ENCODE measurements around the gene ZFR2. TPM values are rescaled to one million over a fixed set of nuclear protein-coding genes. Genes with fewer than 3 reads are reported as not detected.

Gene ZFR2
- total RNA-seq, 1 donor from 2014 or later, result not detected

DNA sequence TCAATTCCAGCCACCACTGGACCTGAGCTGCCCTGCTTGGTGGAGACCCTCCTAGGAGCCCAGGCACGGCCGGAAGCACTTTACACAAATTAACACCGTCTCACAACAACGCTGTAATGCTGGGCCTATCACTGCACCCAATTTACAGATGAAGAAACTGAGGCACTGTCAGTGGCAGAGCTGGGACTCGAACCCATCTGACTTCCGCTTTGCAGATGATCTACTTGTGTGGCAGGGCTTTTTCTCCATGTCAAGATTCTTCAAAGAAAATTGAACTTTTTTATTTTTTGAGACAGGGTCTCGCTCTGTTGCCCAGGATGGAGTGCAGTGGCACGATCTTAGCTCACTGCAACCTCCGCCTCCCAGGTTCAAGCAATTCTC is 33.8 kb downstream of the ZFR2 start:
- intact Hi-C loops (cut with micrococcal nuclease), result no loop called here
- no peak for DNase-seq

GRCh38 chr19:3834349-3835054 is 34.3 kb downstream of the ZFR2 start:
- Histone ChIP-seq H3K36me3 (no peaks in the 10 kb centered on the region), H3K27me3 (ENCODE audit: low read depth) (peaks cover 58% of the 10 kb centered on the region), H3K4me3 (no peak overlapping the region), H3K9me3 (replicated peaks) (no peaks in the 10 kb centered on the region), H3K27ac (replicated peaks) (no peak overlapping the region), H3K4me1 (no peaks in the 10 kb centered on the region)
- intact Hi-C loops (cut with micrococcal nuclease), result no loop called here
- TF ChIP-seq CTCF (IDR thresholded peaks at IDR 0.05; ENCODE audit: borderline replicate concordance), result no peak
- DNase-seq, result no peak

More for the DNA sequence above, 33.8 kb downstream of the ZFR2 start:
- H3K4me1 ChIP-seq, result no peaks in the 10 kb centered on the region
- H3K27ac ChIP-seq (replicated peaks), result no peak overlapping the region
- no peak for TF ChIP-seq CTCF (IDR thresholded peaks at IDR 0.05; ENCODE audit: borderline replicate concordance)
- no peaks in the 10 kb centered on the region for H3K9me3 ChIP-seq (replicated peaks)
- peaks cover 53% of the 10 kb centered on the region for H3K27me3 ChIP-seq (ENCODE audit: low read depth)
- H3K4me3 ChIP-seq, result no peak overlapping the region
- no peaks in the 10 kb centered on the region for H3K36me3 ChIP-seq

DNA sequence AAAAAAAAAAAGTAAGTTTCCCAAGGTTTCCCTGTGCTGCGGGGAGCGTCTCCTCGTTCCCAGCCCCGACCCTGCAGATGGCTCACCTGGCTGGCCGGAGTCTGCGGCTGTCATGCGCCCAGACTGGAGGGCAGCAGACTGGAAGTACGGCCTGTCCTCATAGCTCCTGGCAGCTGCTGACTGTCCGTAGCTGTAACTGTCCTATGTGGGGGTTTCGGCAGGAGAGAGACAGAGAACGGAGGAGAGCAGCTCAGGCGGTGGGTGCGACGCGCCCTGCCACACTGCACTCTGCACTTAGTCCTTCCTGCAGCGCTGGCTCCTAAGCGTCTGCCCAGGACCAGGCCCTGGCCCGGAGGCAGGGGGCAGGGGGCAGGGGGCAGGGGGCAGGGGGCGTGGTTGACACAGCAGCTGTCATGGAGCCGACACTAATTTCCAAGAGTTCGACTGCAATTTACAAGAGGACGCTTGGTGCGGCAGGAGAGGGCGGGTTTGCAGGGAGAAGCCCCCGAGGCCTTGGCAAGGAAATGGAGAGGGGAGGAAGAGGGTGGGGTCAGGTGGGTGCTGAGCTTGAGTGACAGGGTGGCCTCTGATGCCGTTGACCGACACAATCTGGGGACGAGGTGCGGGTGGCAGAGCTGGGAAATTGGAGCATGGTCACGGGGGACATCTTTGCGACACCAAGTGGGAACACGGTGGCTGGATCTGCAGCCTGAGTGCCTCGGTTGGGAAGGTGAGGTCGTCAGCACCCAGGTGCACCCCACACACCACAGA is 35.1 kb downstream of the ZFR2 start:
- H3K4me1 ChIP-seq, result no peaks in the 10 kb centered on the region
- intact Hi-C loops (cut with micrococcal nuclease), result no loop called here
- no peaks in the 10 kb centered on the region for H3K36me3 ChIP-seq
- H3K4me3 ChIP-seq, result no peak overlapping the region
- H3K9me3 ChIP-seq (replicated peaks), result no peaks in the 10 kb centered on the region
- H3K27ac ChIP-seq (replicated peaks), result no peak overlapping the region
- TF ChIP-seq CTCF (IDR thresholded peaks at IDR 0.05; ENCODE audit: borderline replicate concordance), result no peak
- H3K27me3 ChIP-seq (ENCODE audit: low read depth), result peaks cover 62% of the 10 kb centered on the region
- DNase-seq, result no peak

DNA sequence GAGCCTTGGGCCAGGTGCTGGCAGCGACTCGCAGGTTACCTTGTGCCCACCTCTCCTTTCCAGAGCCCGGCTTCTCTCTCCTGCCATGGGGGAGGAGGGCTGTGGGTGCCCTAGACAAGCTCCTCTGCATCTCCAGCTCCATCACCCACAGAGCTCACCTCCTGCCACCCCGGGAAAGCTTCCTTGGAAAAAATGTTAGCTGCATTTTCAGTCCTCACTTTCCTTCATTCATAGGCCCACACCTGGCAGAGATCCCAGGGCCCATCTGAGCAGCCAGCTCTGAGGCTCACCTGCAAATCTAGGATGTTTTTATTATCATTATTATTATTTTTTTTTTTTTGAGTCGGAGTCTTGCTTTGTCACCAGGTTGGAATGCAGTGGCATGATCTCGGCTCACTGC is 36.8 kb downstream of the ZFR2 start:
- Histone ChIP-seq H3K4me1 (peaks cover 7% of the 10 kb centered on the region), H3K4me3 (no peak overlapping the region), H3K27ac (replicated peaks) (no peak overlapping the region), H3K9me3 (replicated peaks) (no peaks in the 10 kb centered on the region), H3K36me3 (no peaks in the 10 kb centered on the region), H3K27me3 (ENCODE audit: low read depth) (peaks cover 75% of the 10 kb centered on the region)
- intact Hi-C loops (cut with micrococcal nuclease), result no loop called here
- TF ChIP-seq CTCF (IDR thresholded peaks at IDR 0.05; ENCODE audit: borderline replicate concordance), result no peak
- DNase-seq, result no peak

- Histone ChIP-seq H3K4me1 (peaks cover 7% of the 10 kb centered on the region), H3K36me3 (no peaks in the 10 kb centered on the region), H3K27ac (replicated peaks) (no peak overlapping the region), H3K9me3 (replicated peaks) (no peaks in the 10 kb centered on the region), H3K4me3 (no peak overlapping the region), H3K27me3 (ENCODE audit: low read depth) (peaks cover 76% of the 10 kb centered on the region)
- no peak for TF ChIP-seq CTCF (IDR thresholded peaks at IDR 0.05; ENCODE audit: borderline replicate concordance)
- DNase-seq, result no peak
- intact Hi-C loops (cut with micrococcal nuclease), result no loop called here
These were observed 37.2 kb downstream of the ZFR2 start for GRCh38 chr19:3831601-3832000.
